NB4 (cell line): ENCODE measurements around the gene BORCS5.

Experiments used
- MYC ChIP-seq: IDR thresholded peaks from 2 replicates; pipeline ENCODE4 v1.6.1; 2011; ENCODE audit warnings: low read depth, low read length
- POLR2A ChIP-seq: IDR thresholded peaks from 2 replicates; pipeline ENCODE4 v1.6.1; 2011; ENCODE audit warnings: mild to moderate bottlenecking; ENCODE audit not compliant: insufficient read length; ENCODE audit errors: extremely low read depth
- TF ChIP-seq, protein P1 (sequence below): IDR thresholded peaks from one replicate; pipeline ENCODE4 v1.5.1; 2012; ENCODE audit warnings: low read depth, low read length
- TF ChIP-seq, protein P2 (sequence below): IDR thresholded peaks from 2 replicates; pipeline ENCODE4 v1.6.1; 2011; ENCODE audit warnings: low read depth, low read length

DNA sequence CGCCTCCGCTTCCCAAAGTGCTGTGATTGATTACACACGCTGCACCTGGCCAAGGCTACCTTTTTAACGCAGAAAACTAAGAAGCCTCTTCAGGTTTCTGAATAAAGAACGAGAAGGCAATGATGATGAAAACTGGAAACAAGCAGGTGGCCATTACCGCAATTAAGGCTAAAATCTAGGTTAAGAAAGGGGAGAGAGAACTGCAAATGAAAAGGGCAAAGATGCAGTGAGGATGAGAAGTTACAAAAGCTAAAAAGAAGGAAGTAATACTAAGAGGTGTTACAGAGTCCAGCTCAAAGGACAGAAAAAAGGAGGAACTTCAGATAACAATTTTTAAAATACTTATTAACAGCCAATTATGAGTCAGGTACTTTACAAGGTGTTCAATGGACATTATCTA, 126.1 kb downstream of the BORCS5 start:
- TF ChIP-seq, protein P1, sequence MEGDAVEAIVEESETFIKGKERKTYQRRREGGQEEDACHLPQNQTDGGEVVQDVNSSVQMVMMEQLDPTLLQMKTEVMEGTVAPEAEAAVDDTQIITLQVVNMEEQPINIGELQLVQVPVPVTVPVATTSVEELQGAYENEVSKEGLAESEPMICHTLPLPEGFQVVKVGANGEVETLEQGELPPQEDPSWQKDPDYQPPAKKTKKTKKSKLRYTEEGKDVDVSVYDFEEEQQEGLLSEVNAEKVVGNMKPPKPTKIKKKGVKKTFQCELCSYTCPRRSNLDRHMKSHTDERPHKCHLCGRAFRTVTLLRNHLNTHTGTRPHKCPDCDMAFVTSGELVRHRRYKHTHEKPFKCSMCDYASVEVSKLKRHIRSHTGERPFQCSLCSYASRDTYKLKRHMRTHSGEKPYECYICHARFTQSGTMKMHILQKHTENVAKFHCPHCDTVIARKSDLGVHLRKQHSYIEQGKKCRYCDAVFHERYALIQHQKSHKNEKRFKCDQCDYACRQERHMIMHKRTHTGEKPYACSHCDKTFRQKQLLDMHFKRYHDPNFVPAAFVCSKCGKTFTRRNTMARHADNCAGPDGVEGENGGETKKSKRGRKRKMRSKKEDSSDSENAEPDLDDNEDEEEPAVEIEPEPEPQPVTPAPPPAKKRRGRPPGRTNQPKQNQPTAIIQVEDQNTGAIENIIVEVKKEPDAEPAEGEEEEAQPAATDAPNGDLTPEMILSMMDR, result no peak
- TF ChIP-seq POLR2A (no peak), MYC (no peak)
- TF ChIP-seq, protein P2, sequence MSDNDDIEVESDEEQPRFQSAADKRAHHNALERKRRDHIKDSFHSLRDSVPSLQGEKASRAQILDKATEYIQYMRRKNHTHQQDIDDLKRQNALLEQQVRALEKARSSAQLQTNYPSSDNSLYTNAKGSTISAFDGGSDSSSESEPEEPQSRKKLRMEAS, result no peak
